Lower leg skin (tissue), 3 donors: Measurements from ENCODE around the gene ARHGAP12.

Experiments
- CTCF ChIP-seq, 3 donors: fragments of 450-650 bp; IDR thresholded peaks; one replicate each; pipeline ENCODE4 v1.5.1; 2016; ENCODE audit warnings: antibody characterized with exemption in 3 of 3, mild to moderate bottlenecking in 3 of 3, moderate library complexity in 2 of 3
- POLR2A ChIP-seq, 2 donors: fragments of 450-650 bp; IDR thresholded peaks; one replicate each; pipeline ENCODE4 v1.6.1; 2016 to 2017; ENCODE audit warnings: antibody characterized with exemption in 2 of 2, mild to moderate bottlenecking in 1 of 2, moderate library complexity in 1 of 2

DNA sequence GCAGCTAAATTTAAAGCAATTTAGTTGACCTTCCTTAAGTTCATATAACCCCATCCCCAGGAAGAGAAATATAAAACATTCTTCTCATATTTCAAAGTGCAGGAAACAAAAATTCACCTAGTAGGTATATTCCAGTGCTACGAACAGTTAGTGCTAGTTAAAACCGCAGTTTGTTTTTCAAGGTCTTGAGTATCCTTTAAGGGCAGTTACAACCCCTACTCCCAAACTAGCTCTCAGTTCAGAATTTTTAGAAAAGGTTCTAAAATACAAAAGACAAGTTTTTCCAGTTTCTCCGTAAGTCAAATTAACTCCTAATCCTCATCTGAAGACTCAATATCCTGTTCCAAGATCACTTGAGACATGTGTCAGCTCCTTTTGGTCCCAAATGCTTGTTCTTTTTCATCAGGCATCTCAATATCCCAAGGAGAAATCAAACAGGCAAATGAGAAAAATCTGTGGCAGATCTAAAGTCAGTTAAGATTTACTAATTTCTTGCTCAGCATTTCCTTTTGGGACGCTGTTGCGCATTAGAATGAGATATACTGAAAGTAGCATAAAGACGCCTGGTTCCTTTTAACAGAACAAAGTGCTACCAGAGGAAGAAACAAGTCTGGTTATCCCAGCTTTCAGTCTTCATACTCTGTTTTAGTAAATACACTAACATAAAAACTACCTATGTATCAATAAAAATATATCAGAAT lies 51.8 kb downstream of the ARHGAP12 start:
- TF ChIP-seq POLR2A (IDR thresholded peaks at IDR 0.05) (no peak), CTCF (IDR thresholded peaks at IDR 0.05) (no peak)
